IPS DF 4.7 (cell line): ENCODE results near the gene MRPL50.

Experiments used
- DNase-seq: peaks from one replicate; pipeline ENCODE4 v3.0.0-alpha.2; 2013; ENCODE audit warnings: low spot score; ENCODE audit errors: extremely low read depth

MRPL50 gene

DNA sequence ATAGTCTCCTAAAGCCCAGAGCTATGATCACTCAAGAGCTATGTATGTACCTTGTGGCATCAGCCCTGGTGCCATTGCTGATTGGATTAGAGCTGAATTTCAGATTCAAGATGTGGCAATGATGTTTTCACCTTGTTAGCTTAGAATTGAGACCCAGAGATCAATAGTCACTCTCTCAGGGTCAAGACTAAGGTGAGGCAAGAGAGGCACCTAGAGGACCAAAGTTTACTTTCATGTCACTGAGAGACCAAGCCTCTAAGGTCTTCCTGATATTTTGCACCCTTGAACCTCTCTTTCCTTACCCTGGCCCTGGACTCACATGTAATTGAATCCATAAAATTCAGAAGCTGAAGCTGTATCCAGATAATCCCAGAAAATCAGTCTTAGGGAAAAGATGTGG, 56.5 kb downstream of the MRPL50 start:
- no peak for DNase-seq
